ENCODE measurements around the gene SCGB3A1. TPM values are rescaled to one million over a fixed set of nuclear protein-coding genes. Genes with fewer than 3 reads are reported as not detected.

Gene SCGB3A1
- polyA plus RNA-seq, 2 donors = 1.0 to 6.1 TPM

DNA sequence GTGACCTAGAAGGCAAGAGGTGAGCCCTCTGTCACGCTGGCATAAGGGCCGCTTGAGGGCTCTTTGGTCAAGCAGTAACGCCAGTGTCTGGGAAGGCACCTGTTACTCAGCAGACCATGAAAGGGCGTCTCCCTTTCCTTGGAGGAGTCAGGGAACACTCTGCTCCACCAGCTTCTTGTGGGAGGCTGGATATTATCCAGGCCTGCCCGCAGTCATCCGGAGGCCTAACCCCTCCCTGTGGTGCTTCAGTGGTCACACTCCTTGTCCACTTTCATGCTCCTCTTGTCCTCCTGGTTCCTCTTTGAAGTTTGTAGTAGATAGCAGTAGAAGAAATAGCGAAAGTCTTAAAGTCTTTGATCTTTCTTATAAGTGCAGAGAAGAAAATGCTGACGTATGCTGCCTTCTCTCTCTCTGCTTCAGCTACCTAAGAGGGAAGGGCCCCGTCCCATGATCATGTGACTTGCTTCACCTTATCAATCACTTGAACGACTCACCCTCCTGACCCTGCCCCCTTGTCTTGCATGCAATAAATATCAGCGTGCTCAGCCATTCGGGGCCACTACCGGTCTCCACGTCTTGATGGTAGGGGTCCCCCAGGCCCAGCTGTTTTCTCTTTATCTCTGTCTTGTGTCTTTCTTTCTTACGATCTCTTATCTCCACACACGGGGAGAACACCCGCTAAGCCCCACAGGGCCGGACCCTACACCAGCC lies 16.7 kb upstream of the SCGB3A1 start:
- Histone ChIP-seq H3K36me3 (ENCODE audit: control insufficient read depth in 2 of 2, insufficient read depth in 2 of 2, low read length in 1 of 2) (no peaks in the 10 kb centered on the region), H3K27ac (ENCODE audit: low read depth in 2 of 2, low read length in 1 of 2) (no peak overlapping the region), H3K27me3 (ENCODE audit: control insufficient read depth in 1 of 2, insufficient read depth in 2 of 2, low read length in 2 of 2) (no peaks in the 10 kb centered on the region), H3K4me1 (ENCODE audit: control insufficient read depth in 2 of 2, insufficient read depth in 2 of 2, low read length in 1 of 2) (no peaks in the 10 kb centered on the region), H3K4me3 (ENCODE audit: low read depth in 1 of 2, low read length in 2 of 2) (no peak overlapping the region), H3K9me3 (ENCODE audit: control insufficient read depth in 2 of 2, insufficient read depth in 1 of 2, low read depth in 1 of 2, low read length in 1 of 2) (no peaks in the 10 kb centered on the region)
- 52 to 54% methylated on average over 18 of the region's 18 CpGs for WGBS, 2 donors

- no peak overlapping the region for H3K27ac ChIP-seq (ENCODE audit: low read depth in 2 of 2, low read length in 1 of 2)
- H3K4me3 ChIP-seq (ENCODE audit: low read depth in 1 of 2, low read length in 2 of 2) = no peak overlapping the region
- no peaks in the 10 kb centered on the region for H3K9me3 ChIP-seq (ENCODE audit: control insufficient read depth in 2 of 2, insufficient read depth in 1 of 2, low read depth in 1 of 2, low read length in 1 of 2)
- WGBS, 2 donors = 78 to 80% methylated on average over 21 of the region's 21 CpGs
- H3K36me3 ChIP-seq (ENCODE audit: control insufficient read depth in 2 of 2, insufficient read depth in 2 of 2, low read length in 1 of 2) = no peaks in the 10 kb centered on the region
- no peaks in the 10 kb centered on the region for H3K4me1 ChIP-seq (ENCODE audit: control insufficient read depth in 2 of 2, insufficient read depth in 2 of 2, low read length in 1 of 2)
- H3K27me3 ChIP-seq (ENCODE audit: control insufficient read depth in 1 of 2, insufficient read depth in 2 of 2, low read length in 2 of 2) = no peaks in the 10 kb centered on the region
Measured at GRCh38 chr5:180606215-180606785, 15.0 kb upstream of the SCGB3A1 start.

DNA sequence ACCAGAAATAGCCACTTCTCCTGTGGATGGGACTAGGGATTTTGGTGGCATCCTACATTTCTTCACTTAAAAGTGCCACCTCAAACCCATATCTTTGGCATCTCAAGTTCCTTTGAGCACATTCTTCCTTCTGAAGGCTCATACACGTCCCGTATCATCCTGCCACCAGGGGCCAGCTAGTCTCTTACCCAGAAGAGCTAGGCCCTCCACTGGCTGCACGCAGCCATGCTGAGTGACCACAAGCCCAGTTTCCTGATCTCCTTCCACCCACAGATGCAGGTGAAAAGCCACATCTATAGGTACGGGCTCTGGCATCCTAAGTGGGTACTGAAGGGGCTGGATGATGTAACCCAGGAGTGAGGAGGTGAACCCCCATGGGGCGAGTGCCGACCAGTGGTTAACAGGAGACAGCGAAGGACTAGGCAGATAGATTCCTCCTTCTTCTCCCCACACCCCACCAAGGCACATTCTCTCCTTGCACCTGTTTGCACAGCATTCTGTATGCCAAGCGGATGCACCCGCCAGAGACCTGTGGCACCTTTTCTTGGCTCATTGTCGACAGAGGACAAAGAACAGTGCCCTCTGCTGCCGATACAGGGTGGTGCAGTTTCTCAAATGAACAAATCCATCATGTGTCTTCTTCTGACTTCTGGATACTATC lies 14.4 kb upstream of the SCGB3A1 start:
- no peaks in the 10 kb centered on the region for H3K27me3 ChIP-seq (ENCODE audit: control insufficient read depth in 1 of 2, insufficient read depth in 2 of 2, low read length in 2 of 2)
- H3K4me3 ChIP-seq (ENCODE audit: low read depth in 1 of 2, low read length in 2 of 2) = no peak overlapping the region
- 53 to 54% methylated on average over 11 of the region's 11 CpGs for WGBS, 2 donors
- H3K36me3 ChIP-seq (ENCODE audit: control insufficient read depth in 2 of 2, insufficient read depth in 2 of 2, low read length in 1 of 2) = no peaks in the 10 kb centered on the region
- no peak overlapping the region for H3K27ac ChIP-seq (ENCODE audit: low read depth in 2 of 2, low read length in 1 of 2)
- no peaks in the 10 kb centered on the region for H3K9me3 ChIP-seq (ENCODE audit: control insufficient read depth in 2 of 2, insufficient read depth in 1 of 2, low read depth in 1 of 2, low read length in 1 of 2)
- H3K4me1 ChIP-seq (ENCODE audit: control insufficient read depth in 2 of 2, insufficient read depth in 2 of 2, low read length in 1 of 2) = no peaks in the 10 kb centered on the region

GRCh38 chr5:180604271-180604670 lies 13.0 kb upstream of the SCGB3A1 start:
- Histone ChIP-seq H3K4me3 (ENCODE audit: low read depth in 1 of 2, low read length in 2 of 2) (no peak overlapping the region), H3K9me3 (ENCODE audit: control insufficient read depth in 2 of 2, insufficient read depth in 1 of 2, low read depth in 1 of 2, low read length in 1 of 2) (no peaks in the 10 kb centered on the region), H3K27me3 (ENCODE audit: control insufficient read depth in 1 of 2, insufficient read depth in 2 of 2, low read length in 2 of 2) (no peaks in the 10 kb centered on the region), H3K36me3 (ENCODE audit: control insufficient read depth in 2 of 2, insufficient read depth in 2 of 2, low read length in 1 of 2) (no peaks in the 10 kb centered on the region), H3K4me1 (ENCODE audit: control insufficient read depth in 2 of 2, insufficient read depth in 2 of 2, low read length in 1 of 2) (no peaks in the 10 kb centered on the region), H3K27ac (ENCODE audit: low read depth in 2 of 2, low read length in 1 of 2) (no peak overlapping the region)
- whole genome bisulfite sequencing, 2 donors = 81 to 85% methylated on average over 13 of the region's 13 CpGs

DNA sequence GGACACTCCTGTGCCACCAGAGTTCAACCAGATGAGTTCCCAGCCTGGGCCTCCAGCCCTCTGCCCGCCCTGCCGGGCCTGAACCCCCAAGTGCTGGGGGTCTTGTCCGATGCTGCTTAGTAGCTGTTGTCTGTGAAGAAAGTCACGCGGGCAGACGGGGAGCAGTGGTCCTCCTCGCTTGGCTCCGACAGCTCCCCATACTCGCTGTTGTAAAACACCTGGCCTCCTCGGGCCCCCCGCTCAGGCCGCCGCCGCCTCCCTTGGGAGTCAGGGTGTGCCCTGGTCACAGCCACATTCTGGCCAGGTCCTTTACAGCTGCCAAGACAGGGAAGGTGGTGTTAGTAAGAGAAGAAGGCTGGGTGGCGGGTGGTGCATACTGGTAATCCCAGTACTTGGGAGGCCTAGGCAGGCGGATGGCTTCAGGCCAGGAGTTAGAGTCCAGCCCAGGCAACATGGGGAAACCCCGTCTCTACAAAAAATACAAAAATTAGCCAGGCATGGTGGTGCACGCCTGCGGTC lies 11.8 kb upstream of the SCGB3A1 start:
- Histone ChIP-seq H3K27ac (ENCODE audit: low read depth in 2 of 2, low read length in 1 of 2) (no peak overlapping the region), H3K36me3 (ENCODE audit: control insufficient read depth in 2 of 2, insufficient read depth in 2 of 2, low read length in 1 of 2) (no peaks in the 10 kb centered on the region), H3K9me3 (ENCODE audit: control insufficient read depth in 2 of 2, insufficient read depth in 1 of 2, low read depth in 1 of 2, low read length in 1 of 2) (no peaks in the 10 kb centered on the region), H3K4me3 (ENCODE audit: low read depth in 1 of 2, low read length in 2 of 2) (no peak overlapping the region), H3K27me3 (ENCODE audit: control insufficient read depth in 1 of 2, insufficient read depth in 2 of 2, low read length in 2 of 2) (no peaks in the 10 kb centered on the region), H3K4me1 (ENCODE audit: control insufficient read depth in 2 of 2, insufficient read depth in 2 of 2, low read length in 1 of 2) (no peaks in the 10 kb centered on the region)
- WGBS, 2 donors = 84 to 88% methylated on average over 19 of the region's 19 CpGs

GRCh38 chr5:180602481-180603075 lies 11.3 kb upstream of the SCGB3A1 start:
- Histone ChIP-seq H3K4me3 (ENCODE audit: low read depth in 1 of 2, low read length in 2 of 2) (no peak overlapping the region), H3K27me3 (ENCODE audit: control insufficient read depth in 1 of 2, insufficient read depth in 2 of 2, low read length in 2 of 2) (no peaks in the 10 kb centered on the region), H3K36me3 (ENCODE audit: control insufficient read depth in 2 of 2, insufficient read depth in 2 of 2, low read length in 1 of 2) (no peaks in the 10 kb centered on the region), H3K27ac (ENCODE audit: low read depth in 2 of 2, low read length in 1 of 2) (no peak overlapping the region), H3K4me1 (ENCODE audit: control insufficient read depth in 2 of 2, insufficient read depth in 2 of 2, low read length in 1 of 2) (no peaks in the 10 kb centered on the region), H3K9me3 (ENCODE audit: control insufficient read depth in 2 of 2, insufficient read depth in 1 of 2, low read depth in 1 of 2, low read length in 1 of 2) (no peaks in the 10 kb centered on the region)
- 64 to 68% methylated on average over 15 of the region's 15 CpGs for WGBS, 2 donors

GRCh38 chr5:180601591-180602480 lies 10.5 kb upstream of the SCGB3A1 start:
- no peaks in the 10 kb centered on the region for H3K4me1 ChIP-seq (ENCODE audit: control insufficient read depth in 2 of 2, insufficient read depth in 2 of 2, low read length in 1 of 2)
- no peak overlapping the region for H3K27ac ChIP-seq (ENCODE audit: low read depth in 2 of 2, low read length in 1 of 2)
- no peaks in the 10 kb centered on the region for H3K9me3 ChIP-seq (ENCODE audit: control insufficient read depth in 2 of 2, insufficient read depth in 1 of 2, low read depth in 1 of 2, low read length in 1 of 2)
- H3K4me3 ChIP-seq (ENCODE audit: low read depth in 1 of 2, low read length in 2 of 2) = no peak overlapping the region
- no peaks in the 10 kb centered on the region for H3K36me3 ChIP-seq (ENCODE audit: control insufficient read depth in 2 of 2, insufficient read depth in 2 of 2, low read length in 1 of 2)
- 83 to 87% methylated on average over 36 of the region's 36 CpGs for WGBS, 2 donors
- no peaks in the 10 kb centered on the region for H3K27me3 ChIP-seq (ENCODE audit: control insufficient read depth in 1 of 2, insufficient read depth in 2 of 2, low read length in 2 of 2)

GRCh38 chr5:180600554-180601041 lies 9.3 kb upstream of the SCGB3A1 start:
- H3K4me3 ChIP-seq (ENCODE audit: low read depth in 1 of 2, low read length in 2 of 2) = no peak overlapping the region
- no peak overlapping the region for H3K27ac ChIP-seq (ENCODE audit: low read depth in 2 of 2, low read length in 1 of 2)
- no peaks in the 10 kb centered on the region for H3K9me3 ChIP-seq (ENCODE audit: control insufficient read depth in 2 of 2, insufficient read depth in 1 of 2, low read depth in 1 of 2, low read length in 1 of 2)
- H3K36me3 ChIP-seq (ENCODE audit: control insufficient read depth in 2 of 2, insufficient read depth in 2 of 2, low read length in 1 of 2) = no peaks in the 10 kb centered on the region
- no peaks in the 10 kb centered on the region for H3K27me3 ChIP-seq (ENCODE audit: control insufficient read depth in 1 of 2, insufficient read depth in 2 of 2, low read length in 2 of 2)
- WGBS, 2 donors = 87 to 88% methylated on average over 12 of the region's 12 CpGs
- H3K4me1 ChIP-seq (ENCODE audit: control insufficient read depth in 2 of 2, insufficient read depth in 2 of 2, low read length in 1 of 2) = no peaks in the 10 kb centered on the region

All from esophagus (tissue), 2 donors.